HG02678 (cell line): ENCODE data around the gene PTOV1.

ENCODE experiments used
- ATAC-seq: cut with Tn5 transposase; IDR thresholded peaks from one replicate; pipeline ENCODE4 v1.9.1; 2021; ENCODE audit warnings: mild to moderate bottlenecking, moderate library complexity; ENCODE audit not compliant: unreplicated experiment

The PTOV1 gene

GRCh38 chr19:49857838-49858087 is 6.8 kb downstream of the PTOV1 start:
- ATAC-seq: no peak

- ATAC-seq: no peak
These were observed 7.4 kb downstream of the PTOV1 start for GRCh38 chr19:49858088-49858985.

GRCh38 chr19:49859682-49860335 is 8.8 kb downstream of the PTOV1 start:
- ATAC-seq: no peak

GRCh38 chr19:49860336-49861102 is 9.6 kb downstream of the PTOV1 start:
- no peak for ATAC-seq

- no peak for ATAC-seq
These were observed 10.1 kb downstream of the PTOV1 start for GRCh38 chr19:49861107-49861506.

GRCh38 chr19:49861541-49862378 is 10.8 kb downstream of the PTOV1 start:
- no peak for ATAC-seq

GRCh38 chr19:49862391-49863253 is 11.7 kb downstream of the PTOV1 start:
- ATAC-seq: no peak

GRCh38 chr19:49863254-49863934 is 12.4 kb downstream of the PTOV1 start:
- ATAC-seq: no peak

GRCh38 chr19:49863935-49864320 is 13.0 kb downstream of the PTOV1 start:
- no peak for ATAC-seq

GRCh38 chr19:49864890-49865289 is 13.9 kb downstream of the PTOV1 start:
- no peak for ATAC-seq

- ATAC-seq: peak; percentile 37
These were observed 16.2 kb downstream of the PTOV1 start, which contains the start of gene PNKP for GRCh38 chr19:49866933-49867782. Gene PNKP, minus strand, starts transcription at chr19:49867576. Its CDS starts 372 bp downstream, at chr19:49867204.

GRCh38 chr19:49869009-49869483 is 18.1 kb downstream of the PTOV1 start:
- no peak for ATAC-seq

GRCh38 chr19:49869484-49870308 is 18.7 kb downstream of the PTOV1 start:
- ATAC-seq: peak; percentile 67

- no peak for ATAC-seq
These were observed 19.4 kb downstream of the PTOV1 start for GRCh38 chr19:49870309-49870901.

GRCh38 chr19:49871349-49871985 is 20.5 kb downstream of the PTOV1 start:
- ATAC-seq: no peak
